ENCODE results near the gene DNMBP. TPM values are rescaled to one million over a fixed set of nuclear protein-coding genes. Genes with fewer than 3 reads are reported as not detected.

The DNMBP gene
- total RNA-seq, 1 donor, result 13.0 TPM

- Histone ChIP-seq H3K4me1 (ENCODE audit: insufficient read depth, low read length) (peaks cover 11% of the 10 kb centered on the region), H3K27ac (ENCODE audit: low read depth, low read length) (no peak overlapping the region), H3K9me3 (ENCODE audit: low read depth, low read length) (no peaks in the 10 kb centered on the region), H3K27me3 (ENCODE audit: insufficient read depth, low read length) (no peaks in the 10 kb centered on the region), H3K4me3 (ENCODE audit: insufficient read depth, low read length) (no peak overlapping the region), H3K36me3 (ENCODE audit: insufficient read depth, low read length) (no peaks in the 10 kb centered on the region), H2AFZ (ENCODE audit: low read length) (no peak overlapping the region), H3K4me2 (ENCODE audit: insufficient read depth, low read length) (no peak overlapping the region), H4K20me1 (ENCODE audit: insufficient read depth, low read length) (no peaks in the 10 kb centered on the region), H3K79me2 (ENCODE audit: insufficient read depth, low read length) (no peaks in the 10 kb centered on the region)
- no peak for TF ChIP-seq CTCF (IDR thresholded peaks at IDR 0.05; ENCODE audit: extremely low read depth, low read depth, low read length)
- DNase-seq (ENCODE audit: insufficient read length, low spot score, missing footprints), result no peak
Measured at GRCh38 chr10:99836711-99837110, 173.0 kb downstream of the DNMBP start.

- Histone ChIP-seq H3K79me2 (ENCODE audit: insufficient read depth, low read length) (no peaks in the 10 kb centered on the region), H2AFZ (ENCODE audit: low read length) (no peak overlapping the region), H3K27ac (ENCODE audit: low read depth, low read length) (no peak overlapping the region), H3K36me3 (ENCODE audit: insufficient read depth, low read length) (no peaks in the 10 kb centered on the region), H3K27me3 (ENCODE audit: insufficient read depth, low read length) (no peaks in the 10 kb centered on the region), H3K4me1 (ENCODE audit: insufficient read depth, low read length) (peaks cover 11% of the 10 kb centered on the region), H3K9me3 (ENCODE audit: low read depth, low read length) (no peaks in the 10 kb centered on the region), H3K4me3 (ENCODE audit: insufficient read depth, low read length) (no peak overlapping the region), H3K4me2 (ENCODE audit: insufficient read depth, low read length) (no peak overlapping the region), H4K20me1 (ENCODE audit: insufficient read depth, low read length) (no peaks in the 10 kb centered on the region)
- TF ChIP-seq CTCF (IDR thresholded peaks at IDR 0.05; ENCODE audit: extremely low read depth, low read depth, low read length), result no peak
- no peak for DNase-seq (ENCODE audit: insufficient read length, low spot score, missing footprints)
Measured at GRCh38 chr10:99835947-99836346, 173.8 kb downstream of the DNMBP start.

GRCh38 chr10:99834410-99834809 is 175.3 kb downstream of the DNMBP start:
- Histone ChIP-seq H3K4me2 (ENCODE audit: insufficient read depth, low read length) (peak overlapping the region; percentile 39), H4K20me1 (ENCODE audit: insufficient read depth, low read length) (no peaks in the 10 kb centered on the region), H3K4me1 (ENCODE audit: insufficient read depth, low read length) (peaks cover 11% of the 10 kb centered on the region), H3K4me3 (ENCODE audit: insufficient read depth, low read length) (peak overlapping the region; percentile 18), H3K9me3 (ENCODE audit: low read depth, low read length) (no peaks in the 10 kb centered on the region), H3K79me2 (ENCODE audit: insufficient read depth, low read length) (no peaks in the 10 kb centered on the region), H3K27ac (ENCODE audit: low read depth, low read length) (peak overlapping the region; percentile 77), H3K36me3 (ENCODE audit: insufficient read depth, low read length) (no peaks in the 10 kb centered on the region), H3K27me3 (ENCODE audit: insufficient read depth, low read length) (no peaks in the 10 kb centered on the region), H2AFZ (ENCODE audit: low read length) (peak overlapping the region; percentile 78)
- peak; percentile 96 for DNase-seq (ENCODE audit: insufficient read length, low spot score, missing footprints)
- no peak for TF ChIP-seq CTCF (IDR thresholded peaks at IDR 0.05; ENCODE audit: extremely low read depth, low read depth, low read length)

- no peak for DNase-seq (ENCODE audit: insufficient read length, low spot score, missing footprints)
- no peak for TF ChIP-seq CTCF (IDR thresholded peaks at IDR 0.05; ENCODE audit: extremely low read depth, low read depth, low read length)
Measured at GRCh38 chr10:99832439-99832838, 177.3 kb downstream of the DNMBP start.

More at GRCh38 chr10:99832439-99832838, 177.3 kb downstream of the DNMBP start:
- Histone ChIP-seq H3K27ac (ENCODE audit: low read depth, low read length) (no peak overlapping the region), H2AFZ (ENCODE audit: low read length) (no peak overlapping the region), H3K4me2 (ENCODE audit: insufficient read depth, low read length) (no peak overlapping the region), H3K9me3 (ENCODE audit: low read depth, low read length) (no peaks in the 10 kb centered on the region), H3K79me2 (ENCODE audit: insufficient read depth, low read length) (no peaks in the 10 kb centered on the region), H3K27me3 (ENCODE audit: insufficient read depth, low read length) (no peaks in the 10 kb centered on the region), H3K4me3 (ENCODE audit: insufficient read depth, low read length) (no peak overlapping the region), H3K36me3 (ENCODE audit: insufficient read depth, low read length) (no peaks in the 10 kb centered on the region), H3K4me1 (ENCODE audit: insufficient read depth, low read length) (peaks cover 11% of the 10 kb centered on the region), H4K20me1 (ENCODE audit: insufficient read depth, low read length) (no peaks in the 10 kb centered on the region)

Measured in osteoblast (primary cell).